H9 (cell line): ENCODE data around the gene ATP8A2. TPM values are rescaled to one million over a fixed set of nuclear protein-coding genes. Genes with fewer than 3 reads are reported as not detected.

Experiments
- DNase-seq: peaks from one replicate; pipeline ENCODE4 v3.0.0-alpha.2; 2017
- H2AFZ ChIP-seq: one replicate; pipeline ENCODE4 v1.6.1; 2013; ENCODE audit warnings: mild to moderate bottlenecking, low read length, control low read depth, moderate library complexity
- H2AK5ac ChIP-seq: 2 replicates; pipeline ENCODE4 v1.6.1; 2013; ENCODE audit warnings: low read length, control low read depth, mixed read lengths; ENCODE audit not compliant: insufficient read length
- H2BK120ac ChIP-seq: one replicate; pipeline ENCODE4 v1.6.1; 2013; ENCODE audit warnings: low read depth, mild to moderate bottlenecking, low read length, control low read depth, inconsistent platforms; ENCODE audit not compliant: poor library complexity, severe bottlenecking
- H2BK12ac ChIP-seq: 2 replicates; pipeline ENCODE4 v1.6.1; 2013; ENCODE audit warnings: low read length, control low read depth, mixed read lengths, low read depth; ENCODE audit not compliant: insufficient read length
- H2BK15ac ChIP-seq: 2 replicates; pipeline ENCODE4 v1.6.1; 2013; ENCODE audit warnings: low read depth, low read length, control low read depth
- H2BK20ac ChIP-seq: one replicate; pipeline ENCODE4 v1.6.1; 2013; ENCODE audit warnings: low read depth, mild to moderate bottlenecking, low read length, control low read depth, inconsistent platforms; ENCODE audit not compliant: poor library complexity, severe bottlenecking
- H2BK5ac ChIP-seq: 2 replicates; pipeline ENCODE4 v1.6.1; 2013; ENCODE audit warnings: low read length, control low read depth, mixed read lengths; ENCODE audit not compliant: insufficient read length
- H3K14ac ChIP-seq: 2 replicates; pipeline ENCODE4 v1.6.1; 2013; ENCODE audit warnings: low read length, control low read depth; ENCODE audit not compliant: insufficient read depth
- H3K18ac ChIP-seq: 2 replicates; pipeline ENCODE4 v1.6.1; 2013; ENCODE audit warnings: low read depth, mild to moderate bottlenecking, mixed read lengths, low read length, control low read depth; ENCODE audit not compliant: insufficient read length
- H3K23ac ChIP-seq: 2 replicates; pipeline ENCODE4 v1.6.1; 2013; ENCODE audit warnings: low read length, control low read depth, mixed read lengths, low read depth; ENCODE audit not compliant: insufficient read length
- H3K23me2 ChIP-seq: 2 replicates; pipeline ENCODE4 v1.6.1; 2013; ENCODE audit warnings: low read depth, mild to moderate bottlenecking, mixed read lengths, low read length, control low read depth; ENCODE audit not compliant: insufficient read length, poor library complexity, severe bottlenecking
- H3K27ac ChIP-seq: 2 replicates; pipeline ENCODE4 v1.5.1; 2013; ENCODE audit warnings: low read length, control low read depth, mixed read lengths, low read depth; ENCODE audit not compliant: insufficient read length
- H3K27me3 ChIP-seq: 2 replicates; pipeline ENCODE4 v1.6.1; 2013; ENCODE audit warnings: low read length, control low read depth, inconsistent platforms; ENCODE audit not compliant: insufficient read depth
- H3K4ac ChIP-seq: 2 replicates; pipeline ENCODE4 v1.6.1; 2013; ENCODE audit warnings: low read depth, mild to moderate bottlenecking, control low read depth, inconsistent platforms, low read length, moderate library complexity
- H3K4me1 ChIP-seq: 2 replicates; pipeline ENCODE4 v1.6.1; 2013; ENCODE audit warnings: low read length, control low read depth, inconsistent platforms; ENCODE audit not compliant: insufficient read depth
- H3K4me2 ChIP-seq: 2 replicates; pipeline ENCODE4 v1.6.1; 2013; ENCODE audit warnings: low read length, control low read depth, mixed read lengths; ENCODE audit not compliant: insufficient read length, insufficient read depth
- H3K56ac ChIP-seq: 2 replicates; pipeline ENCODE4 v1.6.1; 2013; ENCODE audit warnings: low read depth, mild to moderate bottlenecking, mixed read lengths, low read length, control low read depth; ENCODE audit not compliant: insufficient read length
- H3K79me1 ChIP-seq: 2 replicates; pipeline ENCODE4 v1.6.1; 2013; ENCODE audit warnings: low read depth, mild to moderate bottlenecking, moderate library complexity, low read length, control low read depth, inconsistent platforms; ENCODE audit not compliant: insufficient read depth, poor library complexity, severe bottlenecking
- H3K79me2 ChIP-seq: 2 replicates; pipeline ENCODE4 v1.6.1; 2013; ENCODE audit warnings: low read length, control low read depth, inconsistent platforms; ENCODE audit not compliant: insufficient read depth
- H3K9ac ChIP-seq: 2 replicates; pipeline ENCODE4 v1.6.1; 2013; ENCODE audit warnings: low read length, control low read depth, mixed read lengths; ENCODE audit not compliant: insufficient read length; ENCODE audit errors: extremely low read depth
- H3K9me3 ChIP-seq: one replicate; pipeline ENCODE4 v1.6.1; 2013; ENCODE audit warnings: low read depth, low read length, inconsistent platforms; ENCODE audit not compliant: control insufficient read depth
- H3T11ph ChIP-seq: one replicate; pipeline ENCODE4 v1.6.1; 2013; ENCODE audit warnings: mild to moderate bottlenecking, low read length, control low read depth, inconsistent platforms
- H4K20me1 ChIP-seq: one replicate; pipeline ENCODE4 v1.6.1; 2013; ENCODE audit not compliant: control insufficient read depth, insufficient read length, insufficient read depth
- H4K5ac ChIP-seq: 2 replicates; pipeline ENCODE4 v1.6.1; 2013; ENCODE audit warnings: low read depth, mild to moderate bottlenecking, mixed read lengths, low read length, control low read depth; ENCODE audit not compliant: insufficient read length
- H4K8ac ChIP-seq: replicated peaks from 2 replicates; pipeline ENCODE4 v1.6.1; 2013; ENCODE audit warnings: low read length, control low read depth, mixed read lengths, low read depth; ENCODE audit not compliant: insufficient read length
- H4K91ac ChIP-seq: 2 replicates; pipeline ENCODE4 v1.6.1; 2013; ENCODE audit warnings: low read depth, mild to moderate bottlenecking, moderate library complexity, mixed read lengths, low read length, control low read depth; ENCODE audit not compliant: insufficient read length
- H3K27ac Mint-ChIP-seq, 3 experiments: 2 replicates in 2 of 3; 3 replicates in 1 of 3; pipeline ENCODE4 v1.8.0; 2020 to 2021; ENCODE audit warnings: mixed read lengths in 3 of 3, mild to moderate bottlenecking in 1 of 3, moderate library complexity in 1 of 3
- H3K27me3 Mint-ChIP-seq: 2 replicates; pipeline ENCODE4 v1.8.0; 2021; ENCODE audit warnings: low read depth, mild to moderate bottlenecking, moderate library complexity, mixed read lengths
- H3K36me3 Mint-ChIP-seq, 3 experiments: 2 replicates in 2 of 3; 3 replicates in 1 of 3; pipeline ENCODE4 v1.8.0; 2020 to 2021; ENCODE audit warnings: low read depth in 3 of 3, mixed read lengths in 3 of 3; ENCODE audit not compliant: insufficient read depth in 1 of 3
- H3K4me1 Mint-ChIP-seq, 2 experiments: 2 replicates each; pipeline ENCODE4 v1.8.0; 2020; ENCODE audit warnings: mixed read lengths in 2 of 2
- H3K4me3 Mint-ChIP-seq, 2 experiments: 2 replicates in 1 of 2; 3 replicates in 1 of 2; pipeline ENCODE4 v1.8.0; 2020 to 2021; ENCODE audit warnings: mild to moderate bottlenecking in 2 of 2, mixed read lengths in 2 of 2, moderate library complexity in 1 of 2
- H3K9me3 Mint-ChIP-seq, 2 experiments: 2 replicates in 1 of 2; 3 replicates in 1 of 2; pipeline ENCODE4 v1.8.0; 2020; ENCODE audit warnings: mild to moderate bottlenecking in 2 of 2, mixed read lengths in 2 of 2, moderate library complexity in 1 of 2
- CTCF ChIP-seq: fragments of 200-600 bp; sonication (generic); conservative IDR thresholded peaks from 3 replicates; pipeline ENCODE4 v1.8.0; 2021; ENCODE audit warnings: antibody characterized with exemption, mild to moderate bottlenecking
- WGBS: extraction: QIAGEN DNeasy Blood & Tissue Kit; methylation state at CpG from one replicate; pipeline ENCODE4 v1.1.7; 2013; ENCODE audit warnings: missing lambda C conversion rate, low lambda C conversion rate, mixed read lengths; ENCODE audit not compliant: insufficient read length; ENCODE audit errors: extremely low coverage; 5-methylcytosine and 5-hydroxymethylcytosine counted together
- total RNA-seq: library from RNA; stranded (reverse); gene quantifications from 2 replicates; pipeline ENCODE4 v1.2.1, GENCODE V29; 2021

ATP8A2 gene
- total RNA-seq, 1 experiment from 2014 or later = 18.2 TPM

GRCh38 chr13:26051657-26052311 is 680.0 kb downstream of the ATP8A2 start, which contains the start of gene SHISA2:
Gene SHISA2 (minus strand): TSS chr13:26052016. CDS start chr13:26050975, 1,041 bp downstream.
- peaks cover 4% of the 10 kb centered on the region; the same call in 1 of the 2 replicates for H3K4me1 ChIP-seq

More at GRCh38 chr13:26051657-26052311, 680.0 kb downstream of the ATP8A2 start, which contains the start of gene SHISA2:
- H3K79me2 ChIP-seq = no peaks in the 10 kb centered on the region
- no peak for TF ChIP-seq CTCF
- peaks cover 0 to 11% (median 8%) of the 10 kb centered on the region in 3 experiments; a peak in 6 of 7 replicates for H3K36me3 Mint-ChIP-seq
- no peak within 1 kb of the TSS for H2BK12ac ChIP-seq
- H3K27ac Mint-ChIP-seq = peak within 1 kb of the TSS in 1 of 3 experiments; percentile 32; a peak in 1 of 7 replicates
- H4K91ac ChIP-seq = no peak within 1 kb of the TSS
- H3K79me1 ChIP-seq = no peaks in the 10 kb centered on the region
- peaks cover 6% of the 10 kb centered on the region; the same call in 1 of the 2 replicates for H3K27me3 ChIP-seq
- no peak within 1 kb of the TSS for H3K56ac ChIP-seq
- no peak within 1 kb of the TSS for H3K18ac ChIP-seq
- peak within 1 kb of the TSS; percentile 55 to 90 for H3K4me3 Mint-ChIP-seq
- no peaks in the 10 kb centered on the region for H4K20me1 ChIP-seq
- no peak within 1 kb of the TSS for H2BK15ac ChIP-seq
- peaks cover 16 to 22% of the 10 kb centered on the region in 2 experiments for H3K4me1 Mint-ChIP-seq
- H3T11ph ChIP-seq = no peak within 1 kb of the TSS
- peak within 1 kb of the TSS; percentile 52; the same call in 1 of the 2 replicates for H3K14ac ChIP-seq
- H3K23ac ChIP-seq = no peak within 1 kb of the TSS
- H2AK5ac ChIP-seq = no peak within 1 kb of the TSS
- H2BK120ac ChIP-seq = no peak within 1 kb of the TSS
- H2AFZ ChIP-seq = no peak within 1 kb of the TSS
- no peak within 1 kb of the TSS for H4K8ac ChIP-seq
- no peaks in the 10 kb centered on the region; a peak in 2 of 5 replicates for H3K9me3 Mint-ChIP-seq
- peak; percentile 86 for DNase-seq
- no peak within 1 kb of the TSS for H4K5ac ChIP-seq
- peaks cover 20% of the 10 kb centered on the region for H3K23me2 ChIP-seq
- no peaks in the 10 kb centered on the region for H3K9me3 ChIP-seq
- H3K27me3 Mint-ChIP-seq = peaks cover 61% of the 10 kb centered on the region
- no CpG with 5 or more reads among the region's 72 CpGs for WGBS
- H2BK20ac ChIP-seq = no peak within 1 kb of the TSS
- peak within 1 kb of the TSS; percentile 70 for H3K4me2 ChIP-seq
- no peak within 1 kb of the TSS for H3K4ac ChIP-seq
- no peak within 1 kb of the TSS for H3K9ac ChIP-seq
- H2BK5ac ChIP-seq = no peak within 1 kb of the TSS
- no peak within 1 kb of the TSS for H3K27ac ChIP-seq
